HepG2 (cell line): Measurements from ENCODE around the gene MPIG6B. TPM values are rescaled to one million over a fixed set of nuclear protein-coding genes. Genes with fewer than 3 reads are reported as not detected.

Source experiments
- EP300 ChIP-seq, 3 experiments: sonication (generic) in 1 of 3; formaldehyde crosslinking in 1 of 3; IDR thresholded peaks; 2 replicates each; pipeline versions ENCODE4 v1.5.1 to v1.6.1; 2011 to 2020; ENCODE audit warnings: low read depth in 2 of 3, low read length in 2 of 3, borderline replicate concordance in 1 of 3, improper control_type of control experiment in 1 of 3, mild to moderate bottlenecking in 1 of 3, missing genetic modification reagents in 1 of 3, moderate library complexity in 1 of 3
- FOXK2 ChIP-seq: fragments of 450-650 bp; IDR thresholded peaks from 2 replicates; pipeline ENCODE4 v1.6.1; 2016
- KAT8 ChIP-seq: IDR thresholded peaks from 2 replicates; pipeline ENCODE4 v1.6.1; 2016; ENCODE audit warnings: missing genetic modification reagents, missing compliant biosample characterization
- KDM1A ChIP-seq: IDR thresholded peaks from 2 replicates; pipeline ENCODE4 v1.6.1; 2016; ENCODE audit warnings: missing compliant biosample characterization
- KLF11 ChIP-seq: IDR thresholded peaks from 2 replicates; pipeline ENCODE4 v1.6.1; 2016; ENCODE audit warnings: missing compliant biosample characterization
- PHB2 ChIP-seq: fragments of 450-650 bp; IDR thresholded peaks from 2 replicates; pipeline ENCODE4 v1.6.1; 2018; ENCODE audit not compliant: partially characterized antibody
- POGZ ChIP-seq: sonication (generic); formaldehyde crosslinking; IDR thresholded peaks from 2 replicates; pipeline ENCODE4 v1.4.0; 2020; ENCODE audit warnings: mild to moderate bottlenecking, missing genetic modification reagents
- RBM39 ChIP-seq: fragments of 200-400 bp; formaldehyde crosslinking; IDR thresholded peaks from one replicate; pipeline ENCODE4 v1.6.1; 2018; ENCODE audit warnings: antibody characterized with exemption, mild to moderate bottlenecking, low read depth, low read length; ENCODE audit not compliant: poor library complexity, severe bottlenecking
- RELA ChIP-seq: sonication (generic); formaldehyde crosslinking; IDR thresholded peaks from 2 replicates; pipeline ENCODE4 v1.4.0; 2020; ENCODE audit warnings: missing genetic modification reagents
- SMAD3 ChIP-seq: sonication (generic); formaldehyde crosslinking; IDR thresholded peaks from 2 replicates; pipeline ENCODE4 v1.4.0; 2020; ENCODE audit warnings: missing genetic modification reagents
- SPEN ChIP-seq: sonication (generic); formaldehyde crosslinking; IDR thresholded peaks from 2 replicates; pipeline ENCODE4 v1.5.1; 2020; ENCODE audit warnings: low read depth, mild to moderate bottlenecking, missing genetic modification reagents
- TMF1 ChIP-seq: sonication (generic); formaldehyde crosslinking; IDR thresholded peaks from 2 replicates; pipeline ENCODE4 v1.8.1; 2022; ENCODE audit warnings: low read depth, missing genetic modification reagents
- ZBTB14 ChIP-seq: sonication (generic); formaldehyde crosslinking; IDR thresholded peaks from 2 replicates; pipeline ENCODE4 v1.4.0; 2020; ENCODE audit warnings: missing genetic modification reagents
- ZBTB39 ChIP-seq: sonication (generic); formaldehyde crosslinking; IDR thresholded peaks from 2 replicates; pipeline ENCODE4 v1.5.0; 2020; ENCODE audit warnings: missing genetic modification reagents
- ZC3H4 ChIP-seq: sonication (generic); formaldehyde crosslinking; IDR thresholded peaks from 2 replicates; pipeline ENCODE4 v1.4.0; 2020; ENCODE audit warnings: missing genetic modification reagents, borderline replicate concordance
- ZEB1 ChIP-seq: IDR thresholded peaks from 2 replicates; pipeline ENCODE4 v1.6.1; 2012; ENCODE audit warnings: mild to moderate bottlenecking, low read depth, inconsistent platforms; ENCODE audit not compliant: insufficient replicate concordance
- ZFAT ChIP-seq: sonication (generic); formaldehyde crosslinking; conservative IDR thresholded peaks from 2 replicates; pipeline ENCODE4 v1.8.1; 2023; ENCODE audit warnings: missing genetic modification reagents, inconsistent platforms
- ZFP36L2 ChIP-seq: sonication (generic); formaldehyde crosslinking; IDR thresholded peaks from 2 replicates; pipeline ENCODE4 v1.4.0; 2020; ENCODE audit warnings: missing genetic modification reagents
- ZFY ChIP-seq: sonication (generic); formaldehyde crosslinking; IDR thresholded peaks from 2 replicates; pipeline ENCODE4 v1.4.0; 2020; ENCODE audit warnings: missing genetic modification reagents
- ZNF143 ChIP-seq: sonication (generic); formaldehyde crosslinking; IDR thresholded peaks from 2 replicates; pipeline ENCODE4 v1.4.0; 2020; ENCODE audit warnings: missing genetic modification reagents
- ZNF609 ChIP-seq: sonication (generic); formaldehyde crosslinking; IDR thresholded peaks from 2 replicates; pipeline ENCODE4 v1.4.0; 2020; ENCODE audit warnings: mild to moderate bottlenecking, missing genetic modification reagents, borderline replicate concordance
- ZNF746 ChIP-seq: sonication (generic); formaldehyde crosslinking; IDR thresholded peaks from 2 replicates; pipeline ENCODE4 v1.8.0; 2022; ENCODE audit warnings: mild to moderate bottlenecking, missing genetic modification reagents
- ZNF782 ChIP-seq: sonication (generic); formaldehyde crosslinking; IDR thresholded peaks from 2 replicates; pipeline ENCODE4 v1.4.0; 2020; ENCODE audit warnings: missing genetic modification reagents, mild to moderate bottlenecking, borderline replicate concordance
- polyA plus RNA-seq, 8 experiments: library from polyadenylated mRNA; depleted of rRNA in 3 of 8; stranded (reverse) in 7 of 8; unstranded in 1 of 8; fragments of >200 nt; fragmentation: Illumina TruSeq in 4 of 8; extraction: Trizol in 4 of 8; gene quantifications; 2 replicates each; pipeline versions ENCODE4 v1.2.1 to v1.2.3, GENCODE V29; 2011 to 2016; ENCODE audit warnings: low read depth in 4 of 8, missing spikeins in 1 of 8, mixed read lengths in 1 of 8; ENCODE audit not compliant: insufficient read depth in 1 of 8
- total RNA-seq, 5 experiments: library from RNA; depleted of rRNA; stranded (reverse); fragments of >200 nt; fragmentation: Illumina TruSeq; extraction: Trizol; gene quantifications; 2 replicates each; pipeline ENCODE4 v1.2.3, GENCODE V29; 2016; ENCODE audit warnings: low read depth in 1 of 5

Gene MPIG6B
- total and polyA plus RNA-seq, 2 of the 13 experiments (the other 11 are each of a cell fraction or from before 2014, with no cell fraction given), result not detected

- TF ChIP-seq ZNF143 (CRISPR knock-in tag) (no peak; the same call in 1 of the 2 replicates), PHB2 (no peak), EP300 (IDR thresholded peaks at IDR 0.05; ENCODE audit: low read depth in 2 of 2, low read length in 2 of 2) (peak in 1 of 2 experiments; percentile 65; a peak in 2 of 4 replicates), EP300 (CRISPR knock-in tag; IDR thresholded peaks at IDR 0.05; ENCODE audit: borderline replicate concordance) (peak; percentile 45; the same call in 1 of the 2 replicates), RBM39 (peak; percentile 97), KAT8 (peak; percentile 64), ZBTB39 (CRISPR knock-in tag) (no peak), ZNF609 (CRISPR knock-in tag) (peak; percentile 69; the same call in 1 of the 2 replicates), TMF1 (CRISPR knock-in tag) (no peak), ZNF782 (CRISPR knock-in tag) (no peak), KLF11 (CRISPR knock-in tag) (peak; percentile 76; the same call in 1 of the 2 replicates), ZBTB14 (CRISPR knock-in tag) (no peak), ZFY (CRISPR knock-in tag) (peak; percentile 66; the same call in 1 of the 2 replicates), RELA (CRISPR knock-in tag) (no peak), SPEN (CRISPR knock-in tag) (no peak), ZEB1 (no peak), FOXK2 (no peak), ZC3H4 (no peak), ZFAT (CRISPR knock-in tag) (no peak), ZFP36L2 (CRISPR knock-in tag) (no peak), ZNF746 (CRISPR knock-in tag) (peak; percentile 87; the same call in 1 of the 2 replicates), KDM1A (CRISPR knock-in tag) (peak; percentile 30; the same call in 1 of the 2 replicates), SMAD3 (CRISPR knock-in tag) (peak; percentile 88), POGZ (CRISPR knock-in tag) (peak; percentile 55; the same call in 1 of the 2 replicates)
Observed at GRCh38 chr6:31736021-31736767, 13.0 kb downstream of the MPIG6B start, which contains the start of gene CLIC1 (continued).
